SK-N-SH (cell line): ENCODE measurements around the gene MYMK. TPM values are rescaled to one million over a fixed set of nuclear protein-coding genes. Genes with fewer than 3 reads are reported as not detected.

Experiments used
- polyA plus RNA-seq, 3 experiments: library from polyadenylated mRNA; depleted of rRNA; stranded (reverse); fragments of >200 nt; gene quantifications; 2 replicates each; pipeline ENCODE4 v1.2.3, GENCODE V29; 2012

MYMK gene
- polyA plus RNA-seq, 1 of the 3 experiments (the other 2 are of a cell fraction), result not detected

Other genes with a start within 250 kb of the MYMK start
- gene ABO, start 249.8 kb downstream of the MYMK start, polyA plus RNA-seq (2012; rRNA removed), result not detected in 2 replicates
- 42.1 and 44.5 TPM in 2 replicates for gene SURF6, start 188.8 kb downstream of the MYMK start, polyA plus RNA-seq (2012; rRNA removed)
- 23.0 and 27.9 TPM in 2 replicates for gene MED22, start 176.8 kb downstream of the MYMK start, polyA plus RNA-seq (2012; rRNA removed)
- 3,936 and 4,121 TPM in 2 replicates for gene RPL7A, start 176.7 kb downstream of the MYMK start, polyA plus RNA-seq (2012; rRNA removed)
- 97.9 and 103 TPM in 2 replicates for gene SURF1, start 168.5 kb downstream of the MYMK start, polyA plus RNA-seq (2012; rRNA removed)
- 35.7 and 46.8 TPM in 2 replicates for gene SURF2, start 168.4 kb downstream of the MYMK start, polyA plus RNA-seq (2012; rRNA removed)
- 156 and 165 TPM in 2 replicates for gene SURF4, start 148.9 kb downstream of the MYMK start, polyA plus RNA-seq (2012; rRNA removed)
- 2.3 and 2.5 TPM in 2 replicates for gene STKLD1, start 148.6 kb downstream of the MYMK start, polyA plus RNA-seq (2012; rRNA removed)
- gene REXO4, start 106.9 kb downstream of the MYMK start, polyA plus RNA-seq (2012; rRNA removed), result 34.2 and 37.3 TPM in 2 replicates
- 10.6 and 12.3 TPM in 2 replicates for gene ADAMTS13, start 102.6 kb downstream of the MYMK start, polyA plus RNA-seq (2012; rRNA removed)
- gene CACFD1, start 65.0 kb downstream of the MYMK start, polyA plus RNA-seq (2012; rRNA removed), result 15.2 and 16.8 TPM in 2 replicates
- 5.2 and 7.7 TPM in 2 replicates for gene SLC2A6, start 45.9 kb downstream of the MYMK start, polyA plus RNA-seq (2012; rRNA removed)
- 0.21 and 0.31 TPM in 2 replicates for gene ADAMTSL2, start 9.7 kb upstream of the MYMK start, polyA plus RNA-seq (2012; rRNA removed)
- 0.05 and 0.15 TPM in 2 replicates for gene FAM163B, start 84.4 kb upstream of the MYMK start, polyA plus RNA-seq (2012; rRNA removed)
- 0.92 and 1.2 TPM in 2 replicates for gene DBH, start 111.4 kb upstream of the MYMK start, polyA plus RNA-seq (2012; rRNA removed)
- gene SARDH, start 213.4 kb upstream of the MYMK start, polyA plus RNA-seq (2012; rRNA removed), result 2.9 and 5.9 TPM in 2 replicates